ENCODE measurements around the gene SREBF1. TPM values are rescaled to one million over a fixed set of nuclear protein-coding genes. Genes with fewer than 3 reads are reported as not detected.

Gene SREBF1
- total and polyA plus RNA-seq, 2 of the 8 experiments (the other 6 are each of a cell fraction or from before 2014, with no cell fraction given), result 28.6 to 70.8 TPM

DNA sequence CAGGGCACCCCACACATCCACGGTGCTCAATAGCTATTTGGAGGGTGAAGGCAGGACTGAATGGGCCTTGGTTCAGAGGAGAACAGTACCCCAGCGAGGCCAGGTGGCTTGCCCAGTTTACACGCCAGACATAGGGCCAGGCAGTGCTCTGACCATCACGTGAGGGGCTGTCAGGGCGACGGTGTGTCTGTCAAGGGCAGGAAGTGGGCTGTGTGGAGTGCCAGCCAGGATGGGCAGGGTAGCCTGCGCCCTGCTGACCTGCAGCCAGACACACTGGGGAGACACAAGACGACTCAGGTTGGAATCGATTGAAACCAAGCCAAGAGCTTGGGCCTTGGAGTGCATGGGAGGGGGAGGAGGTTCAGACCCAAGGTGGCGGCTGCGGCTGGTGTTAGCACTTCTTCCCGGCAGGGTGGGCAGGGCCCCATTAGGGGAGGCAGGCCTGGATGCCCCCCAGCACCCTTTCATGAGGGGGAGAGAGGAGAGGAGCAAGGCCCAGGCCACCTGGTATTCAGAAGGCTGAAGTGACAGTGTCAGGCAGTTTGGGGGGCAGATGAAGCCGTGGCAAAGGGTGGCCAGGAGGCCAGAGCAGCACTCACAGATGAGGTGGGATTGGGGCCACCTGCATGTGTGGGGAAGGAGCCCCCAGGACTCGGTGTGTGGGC, 68.2 kb downstream of the SREBF1 start:
- H2AK5ac ChIP-seq (ENCODE audit: low read depth, low read length), result no peak overlapping the region
- DNase-seq (ENCODE audit: low read depth in 1 of 2, low spot score in 2 of 2), result no peak
- no peak overlapping the region for H3K18ac ChIP-seq (ENCODE audit: extremely low read depth, low read length)
- no peak overlapping the region for H2BK5ac ChIP-seq (ENCODE audit: low read depth, low read length)
- H3K4ac ChIP-seq (replicated peaks; ENCODE audit: insufficient read length, low read depth, low read length), result no peak overlapping the region
- H3K23me2 ChIP-seq (ENCODE audit: low read depth, low read length), result peaks cover 1% of the 10 kb centered on the region; the same call in 1 of the 2 replicates
- H3K79me2 ChIP-seq (ENCODE audit: control insufficient read depth in 1 of 2, insufficient read depth in 2 of 2, low read length in 2 of 2), result no peaks in the 10 kb centered on the region
- H3K56ac ChIP-seq (replicated peaks; ENCODE audit: insufficient read length, low read depth, low read length), result no peak overlapping the region
- peak overlapping the region; percentile 8; the same call in 1 of the 2 replicates for H4K8ac ChIP-seq (ENCODE audit: extremely low read depth, insufficient read depth, low read length)
- H3K9ac ChIP-seq (replicated peaks in 1 of 4; ENCODE audit: extremely low read depth in 1 of 4, low read depth in 3 of 4, low read length in 3 of 4), result no peak overlapping the region
- H4K5ac ChIP-seq (ENCODE audit: insufficient read length, low read depth, low read length), result no peak overlapping the region
- H2BK120ac ChIP-seq (replicated peaks; ENCODE audit: low read depth, low read length), result no peak overlapping the region
- no peak overlapping the region for H2BK15ac ChIP-seq (ENCODE audit: low read length)
- H4K91ac ChIP-seq (replicated peaks; ENCODE audit: insufficient read length, low read length), result peak overlapping the region; percentile 35
- 87% methylated on average over 14 of the region's 14 CpGs; no CpG with 5 or more reads in 1 of the 2 experiments for WGBS, 2 experiments (ENCODE audit: extremely low coverage in 1 of 2, insufficient coverage in 1 of 2, insufficient read length in 1 of 2, insufficient replicate concordance in 2 of 2, low coverage in 1 of 2, low lambda C conversion rate in 2 of 2, missing lambda C conversion rate in 1 of 2)
- no peak overlapping the region for H3K4me2 ChIP-seq (ENCODE audit: insufficient read depth in 1 of 2, low read depth in 2 of 2, low read length in 2 of 2)
- no peak overlapping the region for H2BK12ac ChIP-seq (ENCODE audit: low read depth, low read length)
- peaks cover 0 to 1% of the 10 kb centered on the region in 2 experiments for H4K20me1 ChIP-seq (replicated peaks in 1 of 2; ENCODE audit: control insufficient read depth in 1 of 2, insufficient read depth in 2 of 2, low read length in 2 of 2)
- H3K27ac ChIP-seq (ENCODE audit: low read depth, low read length), result no peak overlapping the region
- POLR2A ChIA-PET (ENCODE audit: partially characterized antibody), result interaction anchor here (0.8 kb wide), 1 partner anchor 168 kb away, joined by 3 read pairs; no protein-coding TSS in a partner anchor
- no peaks in the 10 kb centered on the region for H3K9me3 ChIP-seq (ENCODE audit: insufficient read depth in 2 of 2, low read depth in 1 of 2, low read length in 1 of 2)
- CTCF ChIA-PET (ENCODE audit: partially characterized antibody), result interaction anchor here (0.7 to 2.5 kb wide), 5 partner anchors 10 to 89 kb away, joined by 3 to 7 read pairs (median 4); no protein-coding TSS in a partner anchor
- H3K36me3 ChIP-seq (ENCODE audit: control insufficient read depth in 2 of 4, insufficient read depth in 4 of 4, low read length in 3 of 4), result no peaks in the 10 kb centered on the region
- no peak overlapping the region for H2AFZ ChIP-seq (ENCODE audit: low read length)
- no peak for FAIRE-seq
- no peak overlapping the region for H2BK20ac ChIP-seq (ENCODE audit: low read length)
- peaks cover 0 to 8% (median 5%) of the 10 kb centered on the region in 4 experiments; a peak in 3 of 7 replicates for H3K4me1 ChIP-seq (replicated peaks in 1 of 4; ENCODE audit: control insufficient read depth in 3 of 4, insufficient read depth in 4 of 4, low read length in 3 of 4)
- H3K23ac ChIP-seq (ENCODE audit: insufficient read length), result no peak overlapping the region
- H3K79me1 ChIP-seq (ENCODE audit: low read depth, low read length), result no peaks in the 10 kb centered on the region
- no peak overlapping the region for H3K4me3 ChIP-seq (ENCODE audit: extremely low read depth in 1 of 4, insufficient read depth in 2 of 4, low read depth in 3 of 4, low read length in 4 of 4)
- H3K14ac ChIP-seq (ENCODE audit: insufficient read length), result no peak overlapping the region
- peaks cover 0 to 2% (median 0%) of the 10 kb centered on the region in 4 experiments; a peak in 2 of 7 replicates for H3K27me3 ChIP-seq (replicated peaks in 1 of 4; ENCODE audit: control insufficient read depth in 3 of 4, extremely low read depth in 1 of 4, insufficient read depth in 3 of 4, low read length in 3 of 4)
- TF ChIP-seq YY1 (IDR thresholded peaks at IDR 0.05; ENCODE audit: low read depth, low read length) (no peak), CREB1 (IDR thresholded peaks at IDR 0.05) (no peak), ZNF274 (IDR thresholded peaks at IDR 0.05; ENCODE audit: borderline replicate concordance, extremely low read depth, low read length) (no peak), CHD1 (IDR thresholded peaks at IDR 0.05; ENCODE audit: low read depth, low read length) (no peak), RNF2 (IDR thresholded peaks at IDR 0.05; ENCODE audit: borderline replicate concordance, low read depth, low read length, missing control alignments, poor library complexity, severe bottlenecking) (no peak), BCL11A (IDR thresholded peaks at IDR 0.05; ENCODE audit: low read depth in 2 of 2, low read length in 2 of 2) (no peak), CEBPB (IDR thresholded peaks at IDR 0.05; ENCODE audit: low read depth, low read length) (no peak), SP4 (IDR thresholded peaks at IDR 0.05; ENCODE audit: low read length) (no peak)
- TF ChIP-seq, protein P1, sequence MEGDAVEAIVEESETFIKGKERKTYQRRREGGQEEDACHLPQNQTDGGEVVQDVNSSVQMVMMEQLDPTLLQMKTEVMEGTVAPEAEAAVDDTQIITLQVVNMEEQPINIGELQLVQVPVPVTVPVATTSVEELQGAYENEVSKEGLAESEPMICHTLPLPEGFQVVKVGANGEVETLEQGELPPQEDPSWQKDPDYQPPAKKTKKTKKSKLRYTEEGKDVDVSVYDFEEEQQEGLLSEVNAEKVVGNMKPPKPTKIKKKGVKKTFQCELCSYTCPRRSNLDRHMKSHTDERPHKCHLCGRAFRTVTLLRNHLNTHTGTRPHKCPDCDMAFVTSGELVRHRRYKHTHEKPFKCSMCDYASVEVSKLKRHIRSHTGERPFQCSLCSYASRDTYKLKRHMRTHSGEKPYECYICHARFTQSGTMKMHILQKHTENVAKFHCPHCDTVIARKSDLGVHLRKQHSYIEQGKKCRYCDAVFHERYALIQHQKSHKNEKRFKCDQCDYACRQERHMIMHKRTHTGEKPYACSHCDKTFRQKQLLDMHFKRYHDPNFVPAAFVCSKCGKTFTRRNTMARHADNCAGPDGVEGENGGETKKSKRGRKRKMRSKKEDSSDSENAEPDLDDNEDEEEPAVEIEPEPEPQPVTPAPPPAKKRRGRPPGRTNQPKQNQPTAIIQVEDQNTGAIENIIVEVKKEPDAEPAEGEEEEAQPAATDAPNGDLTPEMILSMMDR (IDR thresholded peaks at IDR 0.05; ENCODE audit: control extremely low read depth in 1 of 3, insufficient read depth in 1 of 3, low read depth in 1 of 3, low read length in 3 of 3), result no peak
- TF ChIP-seq, protein P2, sequence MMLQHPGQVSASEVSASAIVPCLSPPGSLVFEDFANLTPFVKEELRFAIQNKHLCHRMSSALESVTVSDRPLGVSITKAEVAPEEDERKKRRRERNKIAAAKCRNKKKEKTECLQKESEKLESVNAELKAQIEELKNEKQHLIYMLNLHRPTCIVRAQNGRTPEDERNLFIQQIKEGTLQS (IDR thresholded peaks at IDR 0.05; ENCODE audit: insufficient read depth, low read depth, low read length), result no peak
